Stimulated activated CD8-positive, alpha-beta memory T cell treated with anti-CD3 and anti-CD28 coated beads, Interleukin-15, amount 100 ng/mL, for 4 hours (primary cell): Measurements from ENCODE around the gene PDSS2.
"Not testable (repeated sequence)": the region's sequence is repeated elsewhere in the genome, so short reads cannot be mapped to it uniquely, and the experiment has no call there.

Experiments used
- DNase-seq, 2 donors: peaks; one replicate each; pipeline ENCODE4 v3.0.0-alpha.2; 2020; ENCODE audit warnings: low read depth in 2 of 2

PDSS2 gene

GRCh38 chr6:107475360-107475759, 16.0 kb upstream of the PDSS2 start:
- not testable (repeated sequence) for DNase-seq

- DNase-seq, result no peak
Observed at GRCh38 chr6:107473660-107474059, 14.3 kb upstream of the PDSS2 start.

- no peak for DNase-seq
Observed at GRCh38 chr6:107470364-107470763, 11.0 kb upstream of the PDSS2 start.

GRCh38 chr6:107466062-107466461, 6.7 kb upstream of the PDSS2 start:
- no peak for DNase-seq

- DNase-seq, result no peak
Observed at GRCh38 chr6:107460083-107460631, 793 bp upstream of the PDSS2 start.

- no peak for DNase-seq
Observed at GRCh38 chr6:107458672-107459282, 587 bp downstream of the PDSS2 start.

GRCh38 chr6:107448776-107449175, 10.6 kb downstream of the PDSS2 start:
- no peak for DNase-seq

GRCh38 chr6:107447663-107448216, 11.6 kb downstream of the PDSS2 start:
- DNase-seq, result no peak

- DNase-seq, result no peak
Observed at GRCh38 chr6:107444277-107444676, 15.1 kb downstream of the PDSS2 start.

GRCh38 chr6:107443608-107444267, 15.6 kb downstream of the PDSS2 start:
- DNase-seq, result no peak

GRCh38 chr6:107442938-107443607, 16.3 kb downstream of the PDSS2 start:
- no peak for DNase-seq

GRCh38 chr6:107441682-107442081, 17.7 kb downstream of the PDSS2 start:
- DNase-seq, result no peak

- no peak for DNase-seq
Observed at GRCh38 chr6:107440936-107441335, 18.4 kb downstream of the PDSS2 start.

- DNase-seq, result no peak
Observed at GRCh38 chr6:107439406-107439805, 20.0 kb downstream of the PDSS2 start.

- DNase-seq, result no peak
Observed at GRCh38 chr6:107437691-107438090, 21.7 kb downstream of the PDSS2 start.

GRCh38 chr6:107436881-107437280, 22.5 kb downstream of the PDSS2 start:
- DNase-seq, result no peak

GRCh38 chr6:107435798-107436197, 23.6 kb downstream of the PDSS2 start:
- DNase-seq, result no peak

- DNase-seq, result no peak
Observed at GRCh38 chr6:107434812-107435211, 24.6 kb downstream of the PDSS2 start.

- DNase-seq, result not testable (repeated sequence)
Observed at GRCh38 chr6:107425951-107426350, 33.4 kb downstream of the PDSS2 start.

GRCh38 chr6:107423474-107423990, 35.8 kb downstream of the PDSS2 start:
- no peak for DNase-seq

GRCh38 chr6:107421696-107422256, 37.6 kb downstream of the PDSS2 start:
- no peak for DNase-seq

- no peak for DNase-seq
Observed at GRCh38 chr6:107419733-107420132, 39.6 kb downstream of the PDSS2 start.
